Right ventricle myocardium superior (tissue), 1 donor: ENCODE measurements around the gene UBE2L3. TPM values are rescaled to one million over a fixed set of nuclear protein-coding genes. Genes with fewer than 3 reads are reported as not detected.
"Not testable (repeated sequence)": the region's sequence is repeated elsewhere in the genome, so short reads cannot be mapped to it uniquely, and the experiment has no call there.

ENCODE experiments used
- ATAC-seq: fragments of 200-7000 bp; cut with Tn5 transposase; one replicate; pipeline ENCODE4 v1.9.1; 2020; ENCODE audit warnings: mild to moderate bottlenecking; ENCODE audit not compliant: poor library complexity
- DNase-seq: peaks from one replicate; pipeline ENCODE4 v3.0.0-alpha.2; 2020
- intact Hi-C: fragments of 100-400 bp; cut with DNase I; formaldehyde crosslinking; loops from one replicate; pipeline ENCODE4 v1.11.2; 2022
- total RNA-seq: library from RNA; stranded (reverse); fragmentation: NEBNext Ultra II Directional; extraction: Animal tissue kit (Norgen Biotek cat#: 25700); gene quantifications from one replicate; pipeline ENCODE4 v1.2.1, GENCODE V29; 2021
- donor health status: DM: no; HTN: yes; CAD: no; lungs with severe emphysema.

Gene UBE2L3
- total RNA-seq, 1 donor from 2014 or later = 46.7 TPM

DNA sequence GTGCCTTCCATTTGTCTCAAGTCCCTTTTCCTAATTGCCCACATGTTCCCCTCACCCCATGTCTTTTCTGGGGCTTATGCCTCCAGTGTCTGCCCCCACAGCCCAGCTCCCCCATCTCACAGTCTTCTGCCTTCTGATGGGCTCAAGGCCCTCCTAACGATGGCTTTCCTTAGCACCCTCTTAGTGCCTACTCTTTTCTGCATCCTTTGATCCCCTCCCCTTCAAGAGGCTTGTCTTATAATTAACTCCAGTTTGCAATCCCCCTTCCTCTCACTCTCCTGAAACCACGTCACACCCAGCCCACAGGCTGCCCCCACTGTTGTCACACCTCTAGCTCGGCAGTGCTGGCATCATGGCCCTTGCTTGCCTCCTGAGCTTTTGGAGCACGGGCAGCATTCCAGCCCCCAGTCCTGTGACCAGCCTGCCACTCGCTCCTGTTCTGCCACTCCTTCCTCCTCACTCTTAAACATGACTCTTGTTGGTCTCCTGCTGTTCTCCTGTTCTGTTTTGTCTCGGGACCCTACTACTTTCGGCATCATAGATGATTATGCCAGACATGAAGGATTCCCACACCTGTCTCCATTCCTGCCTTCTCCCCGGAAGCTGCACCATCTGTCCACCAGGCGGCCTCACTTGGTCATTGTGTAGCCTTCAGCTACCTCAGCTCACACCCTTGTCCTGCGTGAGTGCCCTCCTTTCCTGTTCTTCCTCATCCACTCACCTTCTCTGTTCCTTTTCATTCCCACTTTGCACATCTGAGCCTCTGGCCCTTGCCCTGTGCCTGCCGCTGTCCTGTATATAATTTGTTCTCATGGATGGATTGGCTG lies 26.1 kb downstream of the UBE2L3 start:
- ATAC-seq (peak; percentile 73), DNase-seq (peak; percentile 76)
- intact Hi-C loops = no loop called here

- peak; percentile 49 for DNase-seq
- intact Hi-C loops = no loop called here
- peak; percentile 76 for ATAC-seq
These were observed 27.4 kb downstream of the UBE2L3 start for GRCh38 chr22:21594865-21595452.

- ATAC-seq, DNase-seq, intact Hi-C loops: not testable (repeated sequence)
These were observed 29.0 kb downstream of the UBE2L3 start for GRCh38 chr22:21596356-21597135.

DNA sequence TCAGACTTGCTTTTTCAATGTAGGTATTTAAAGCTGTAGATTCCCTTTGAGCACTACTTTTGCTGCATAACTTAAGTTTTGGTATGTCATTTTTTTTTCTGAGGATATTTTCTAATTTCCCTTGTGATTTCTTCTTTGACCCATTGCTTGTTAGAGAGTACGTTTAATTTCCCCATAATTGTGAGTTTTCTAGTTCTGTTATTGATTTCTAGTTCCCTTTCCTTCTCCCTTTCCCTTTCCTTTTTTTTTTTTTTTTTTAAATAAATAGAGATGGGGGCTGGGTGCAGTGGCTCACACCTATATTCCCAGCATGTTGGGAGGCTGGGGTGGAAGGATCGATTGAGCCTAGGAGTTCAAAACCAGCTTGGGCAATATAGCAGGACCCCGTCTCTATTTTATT lies 30.8 kb downstream of the UBE2L3 start:
- intact Hi-C loops = no loop called here
- DNase-seq (no peak), ATAC-seq (no peak)

DNA sequence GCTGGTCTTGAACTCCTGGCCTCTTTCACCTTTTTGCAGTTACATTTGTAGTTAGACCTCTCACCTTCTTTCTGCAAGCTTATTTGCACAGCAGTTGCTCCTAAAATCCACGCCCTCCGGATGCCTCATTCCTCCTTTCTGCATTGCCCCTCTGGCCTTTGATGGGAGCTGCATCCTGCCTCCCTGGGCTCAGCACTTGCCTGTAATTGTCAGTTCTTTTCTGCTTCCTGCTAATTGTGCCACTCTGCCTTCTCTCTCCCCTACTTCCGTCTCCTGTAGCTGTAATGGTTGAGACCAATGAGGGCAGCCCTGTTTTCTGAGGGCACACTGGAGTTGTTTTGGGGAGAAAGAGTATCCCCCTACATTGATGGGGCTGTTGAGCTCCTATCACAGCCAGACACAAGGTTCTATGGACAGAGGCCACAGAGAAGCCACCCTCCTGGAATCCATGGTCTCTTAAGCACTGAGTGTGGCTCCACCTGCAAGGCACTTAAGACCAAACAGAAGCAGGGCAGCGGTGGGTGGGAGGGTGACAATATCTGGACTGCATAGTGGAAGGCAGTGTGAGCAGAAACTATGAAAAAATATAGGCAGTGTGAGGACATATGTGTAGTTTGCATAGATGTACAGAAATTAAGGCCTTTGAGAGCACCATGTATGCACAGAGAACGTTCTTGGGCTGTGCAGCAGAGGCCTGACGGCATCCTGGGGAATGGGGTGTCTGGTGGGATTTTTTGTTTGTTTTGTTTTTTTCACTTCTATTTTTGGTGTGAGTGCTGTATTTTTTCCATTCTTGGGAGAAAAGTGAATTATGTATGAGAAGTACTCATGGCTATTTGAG lies 31.8 kb downstream of the UBE2L3 start:
- intact Hi-C loops = no loop called here
- DNase-seq = no peak
- ATAC-seq = no peak

DNA sequence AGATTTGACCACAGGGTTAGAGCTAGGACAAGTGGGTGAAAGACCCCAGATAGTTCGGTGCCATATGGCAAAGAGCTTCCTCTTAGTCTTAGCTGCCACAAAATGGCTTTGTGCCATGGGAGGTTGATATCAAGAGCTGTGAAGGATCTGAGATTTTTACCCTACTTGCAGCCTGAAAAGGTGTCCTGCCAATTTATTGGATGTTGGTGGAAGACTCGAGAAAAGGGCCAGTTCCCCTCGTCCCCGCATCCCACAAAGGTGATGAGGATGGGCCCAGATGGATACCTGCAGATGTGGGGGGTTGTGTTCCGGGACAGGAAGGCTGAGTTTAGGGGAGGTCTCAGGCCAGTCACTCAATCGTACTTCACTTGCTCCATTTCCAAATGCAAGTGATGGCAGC lies 35.1 kb downstream of the UBE2L3 start:
- ATAC-seq (no peak), DNase-seq (no peak)
- intact Hi-C loops = no loop called here

- intact Hi-C loops = no loop called here
- ATAC-seq (no peak), DNase-seq (no peak)
These were observed 36.5 kb downstream of the UBE2L3 start for GRCh38 chr22:21603973-21604372.

DNA sequence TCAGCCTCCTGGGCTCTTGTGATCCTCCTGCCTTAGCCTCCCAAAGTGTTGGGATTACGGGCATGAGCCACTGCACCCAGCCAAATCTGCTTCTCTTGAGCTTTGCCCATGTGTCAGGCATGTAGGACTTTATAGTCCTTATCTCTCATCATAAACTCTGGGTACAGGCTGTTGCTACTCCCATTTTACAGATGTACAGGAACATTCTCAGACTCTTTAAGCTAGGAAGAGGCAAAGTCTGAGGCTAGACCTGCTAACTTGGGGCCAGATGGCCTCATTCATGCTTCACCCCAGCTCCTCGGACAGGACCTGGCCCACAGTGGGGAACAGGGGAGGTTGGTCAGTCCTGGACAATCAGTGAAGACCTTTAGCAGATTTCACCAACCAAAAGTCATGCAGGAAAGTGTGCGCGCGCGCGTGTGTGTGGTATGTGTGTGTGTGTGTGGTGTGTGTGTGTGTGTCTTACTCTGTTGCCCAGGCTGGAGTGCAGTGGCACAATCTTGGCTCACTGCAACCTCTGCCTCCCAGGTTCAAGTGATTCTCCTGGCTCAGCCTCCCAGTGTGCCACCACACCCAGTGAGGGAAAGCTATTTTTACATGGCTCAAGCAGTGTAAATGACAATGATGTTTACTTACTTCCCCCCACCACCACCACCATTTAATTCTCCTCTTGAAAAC lies 38.5 kb downstream of the UBE2L3 start:
- ATAC-seq = no peak
- intact Hi-C loops = no loop called here
- no peak for DNase-seq

DNA sequence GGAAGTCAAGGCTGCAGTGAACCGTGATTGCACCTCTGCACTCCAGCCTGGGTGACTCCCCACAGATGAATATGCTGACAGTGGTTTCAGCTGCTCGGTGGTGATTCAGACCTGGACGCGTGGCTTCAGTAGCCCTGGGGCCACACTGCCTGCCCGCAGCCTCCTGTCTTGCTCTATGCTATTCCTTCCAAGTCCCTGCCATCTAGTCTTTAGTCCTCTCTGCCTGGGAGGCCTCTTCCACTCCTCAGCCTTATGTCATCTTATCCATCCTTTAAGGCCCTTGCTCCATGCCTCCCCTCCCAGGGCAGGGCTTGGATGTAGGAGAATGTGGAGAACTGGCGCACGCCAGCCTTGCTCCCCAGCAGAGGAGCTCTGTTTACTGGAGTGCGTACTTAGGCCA lies 39.3 kb downstream of the UBE2L3 start:
- no peak for ATAC-seq
- no peak for DNase-seq
- intact Hi-C loops = no loop called here

DNA sequence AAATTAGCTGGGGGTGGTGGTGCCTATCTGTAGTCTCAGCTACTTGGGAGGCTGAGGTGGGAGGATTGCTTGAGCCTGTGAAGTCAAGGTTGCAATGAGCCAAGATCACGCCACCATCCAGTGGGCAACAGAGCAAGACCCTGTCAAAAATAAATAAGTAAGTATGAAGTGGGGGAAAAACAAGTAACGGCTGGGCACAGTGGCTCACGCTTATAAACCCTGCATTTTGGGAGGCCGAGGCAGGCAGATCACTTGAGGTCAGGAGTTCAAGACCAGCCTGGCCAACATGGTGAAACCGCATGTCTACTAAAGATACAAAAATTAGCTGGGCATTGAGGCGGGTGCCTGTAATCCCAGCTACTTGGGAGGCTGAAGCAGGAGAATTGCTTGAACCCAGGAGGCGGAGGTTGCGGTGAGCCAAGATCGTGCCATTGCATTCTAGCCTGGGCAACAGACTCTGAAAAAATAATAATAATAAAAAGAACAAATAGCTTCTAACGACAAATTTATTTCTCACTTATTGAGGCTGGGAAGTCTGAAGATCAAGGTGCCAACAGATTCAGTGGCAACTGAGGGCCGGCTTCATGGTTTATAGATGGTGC lies 42.1 kb downstream of the UBE2L3 start:
- ATAC-seq, intact Hi-C loops, DNase-seq: not testable (repeated sequence)

- intact Hi-C loops = no loop called here
- no peak for ATAC-seq
- DNase-seq = no peak
These were observed 43.9 kb downstream of the UBE2L3 start for GRCh38 chr22:21611210-21611977.

DNA sequence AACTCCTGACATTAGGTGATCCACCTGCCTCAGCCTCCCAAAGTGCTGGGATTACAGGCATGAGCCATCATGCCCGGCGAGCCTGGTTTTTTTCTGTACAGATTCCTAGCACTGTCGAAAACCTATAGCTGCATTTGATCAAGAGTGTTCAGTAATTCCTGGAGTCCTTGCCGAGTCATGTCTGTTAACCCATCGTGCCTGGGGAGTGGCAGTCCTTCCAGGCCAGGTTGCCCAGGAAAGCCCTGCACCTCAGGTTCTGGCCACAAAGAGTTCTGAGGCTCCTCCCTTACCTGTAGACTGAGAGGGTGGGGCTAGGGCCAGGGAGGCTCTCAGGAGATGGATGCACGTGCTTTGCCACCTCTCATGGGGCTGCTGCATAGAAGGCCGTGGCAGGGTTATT lies 45.3 kb downstream of the UBE2L3 start:
- no peak for ATAC-seq
- intact Hi-C loops = no loop called here
- no peak for DNase-seq

DNA sequence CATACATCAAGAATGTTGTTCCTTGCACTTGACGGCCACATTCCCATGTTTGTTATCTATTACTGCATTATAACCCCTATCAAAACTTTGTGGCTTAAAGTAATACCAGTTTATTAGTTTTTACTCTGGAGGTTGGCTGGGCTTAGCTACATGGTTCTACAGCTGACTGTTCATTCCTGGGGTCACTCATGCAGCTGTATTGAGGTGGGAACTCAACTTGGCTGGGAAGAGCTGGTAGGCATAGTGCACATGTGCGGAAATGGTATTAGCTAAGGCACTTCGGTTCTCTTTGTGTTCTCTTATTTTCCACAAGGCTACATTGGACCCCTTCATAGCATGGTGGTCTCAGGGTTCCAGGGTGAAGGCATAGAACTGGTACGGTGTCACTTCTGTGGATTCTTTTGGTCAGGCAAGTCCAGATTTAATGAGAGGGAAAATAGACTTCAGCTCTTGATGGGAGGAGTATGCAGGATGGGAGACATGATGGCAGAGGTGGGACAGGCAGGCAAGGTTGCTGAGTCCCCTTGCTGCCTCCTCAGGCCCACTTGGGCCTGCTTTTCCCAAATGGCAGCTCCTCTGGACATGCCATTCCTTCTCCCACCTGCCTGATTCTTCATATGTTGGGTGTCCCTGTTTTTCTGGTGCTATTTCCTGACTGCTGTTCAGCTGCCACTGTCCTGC lies 46.2 kb downstream of the UBE2L3 start:
- ATAC-seq = no peak
- intact Hi-C loops = no loop called here
- DNase-seq = no peak

DNA sequence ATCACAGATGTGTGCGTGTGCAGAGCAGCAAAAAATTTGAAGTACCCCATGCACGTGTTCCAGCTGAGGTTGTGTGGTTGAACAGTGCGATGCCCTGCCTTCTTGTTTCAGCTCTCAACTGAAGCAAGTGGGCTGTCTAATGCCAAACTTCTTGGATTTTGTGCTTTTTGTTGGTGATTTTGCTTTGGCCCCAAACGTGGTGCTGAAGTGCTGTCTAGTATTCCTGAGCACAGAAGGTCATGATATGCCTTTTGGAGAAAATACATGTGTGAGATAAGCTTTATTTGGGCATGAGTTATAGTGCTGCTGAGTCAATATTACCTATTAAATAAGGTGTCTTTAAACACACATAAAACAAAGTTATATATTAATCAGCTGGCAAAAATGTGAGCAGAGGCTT lies 48.2 kb downstream of the UBE2L3 start:
- intact Hi-C loops = no loop called here
- ATAC-seq (no peak), DNase-seq (no peak)

DNA sequence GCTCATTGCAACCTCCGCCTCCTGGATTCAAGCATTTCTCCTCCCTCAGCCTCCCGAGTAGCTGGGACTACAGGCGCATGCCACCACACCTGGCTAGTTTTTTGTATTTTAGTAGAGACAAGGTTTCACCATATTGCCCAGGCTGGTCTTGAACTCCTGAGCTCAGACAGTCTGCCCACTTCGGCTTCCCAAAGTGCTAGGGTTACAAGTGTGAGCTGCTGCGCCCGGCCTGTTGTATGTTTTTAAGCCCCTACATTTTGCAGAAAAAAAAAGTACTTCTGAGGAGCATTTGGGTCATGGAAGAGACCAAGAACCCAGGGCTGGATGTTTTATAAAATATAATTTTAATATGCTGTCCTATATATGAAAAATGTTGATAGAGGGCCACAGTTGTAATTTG lies 49.8 kb downstream of the UBE2L3 start:
- ATAC-seq, DNase-seq, intact Hi-C loops: not testable (repeated sequence)

GRCh38 chr22:21621025-21621424 lies 53.5 kb downstream of the UBE2L3 start:
- intact Hi-C loops = no loop called here

More at GRCh38 chr22:21621025-21621424, 53.5 kb downstream of the UBE2L3 start:
- ATAC-seq = no peak
- DNase-seq = no peak
